ENCODE data around the gene OXCT2.
"Not testable (repeated sequence)": the region's sequence is repeated elsewhere in the genome, so short reads cannot be mapped to it uniquely, and the experiment has no call there.

Gene OXCT2

DNA sequence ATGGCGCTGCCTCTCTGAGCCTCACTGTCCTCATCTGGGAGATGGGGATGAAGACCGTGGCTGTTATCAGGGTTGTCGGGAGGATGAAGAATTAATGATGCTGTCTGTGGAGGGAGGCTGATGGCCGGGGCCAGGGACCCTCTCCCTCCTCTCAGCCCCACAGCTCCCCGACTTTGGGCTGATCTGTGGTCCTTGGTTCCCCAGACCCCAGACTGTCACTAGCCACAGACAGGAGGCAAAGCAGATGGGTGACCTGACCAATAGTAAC lies 15.9 kb upstream of the OXCT2 start:
- DNase-seq: not testable (repeated sequence)

DNA sequence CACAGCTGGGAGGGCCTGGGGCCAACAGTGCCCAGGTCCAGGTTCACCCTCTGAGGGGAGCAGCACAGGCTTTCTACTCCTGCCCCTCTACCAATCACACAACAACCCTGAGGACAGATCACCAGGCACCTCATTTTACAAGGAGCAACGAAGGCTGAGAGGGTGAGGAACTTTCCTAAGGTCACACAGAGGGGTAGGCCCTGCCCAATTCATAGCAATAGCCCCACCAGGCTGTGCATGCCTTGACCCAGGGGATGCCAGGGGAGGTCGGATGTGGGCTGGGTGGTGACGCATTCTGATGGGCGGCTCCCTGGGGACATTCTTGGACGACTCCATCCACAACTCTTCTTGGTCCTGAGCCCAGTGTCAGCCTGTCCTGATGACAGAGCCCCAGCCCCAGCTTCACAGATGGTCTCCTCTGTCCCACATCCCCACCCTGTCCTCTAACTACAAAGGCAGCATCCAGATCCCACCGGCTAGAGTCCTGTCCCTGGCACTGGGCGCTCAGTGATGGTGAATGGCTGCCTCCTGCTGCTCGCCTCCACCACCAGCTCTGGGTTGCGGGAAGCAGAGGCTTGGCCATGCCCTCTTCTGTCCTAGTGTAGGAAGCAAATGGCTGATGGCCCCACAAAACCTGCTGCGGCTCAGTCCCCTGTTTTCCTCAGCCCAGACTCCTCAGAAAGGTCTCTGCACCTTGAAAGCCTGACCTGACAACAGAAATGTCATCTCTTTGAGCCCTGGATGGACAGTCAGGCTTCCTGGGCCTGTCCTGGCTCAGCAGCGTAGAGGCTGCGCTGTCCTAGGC lies 15.4 kb upstream of the OXCT2 start:
- not testable (repeated sequence) for DNase-seq

- DNase-seq: not testable (repeated sequence)
These were observed 11.5 kb upstream of the OXCT2 start for GRCh38 chr1:39782685-39783084.

DNA sequence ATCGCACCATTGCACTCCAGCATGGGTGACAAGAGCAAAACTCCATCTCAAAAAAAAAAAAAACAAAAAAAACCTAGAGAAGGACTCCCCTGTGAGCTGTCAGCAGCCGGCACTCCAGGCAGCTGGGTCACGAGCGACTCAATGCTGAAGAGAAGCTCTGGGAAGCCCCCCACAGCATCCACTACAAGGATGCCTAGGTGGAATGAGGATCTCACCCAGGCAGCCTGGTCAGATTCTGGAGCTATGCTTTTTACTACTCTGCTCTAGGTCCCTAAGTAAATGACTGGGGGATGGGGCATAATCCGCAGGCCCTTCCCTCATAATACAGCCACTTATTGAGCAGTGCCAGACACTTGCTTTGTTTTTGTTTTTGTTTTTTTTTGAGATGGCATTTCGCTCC lies 11.0 kb upstream of the OXCT2 start:
- DNase-seq: no peak

DNA sequence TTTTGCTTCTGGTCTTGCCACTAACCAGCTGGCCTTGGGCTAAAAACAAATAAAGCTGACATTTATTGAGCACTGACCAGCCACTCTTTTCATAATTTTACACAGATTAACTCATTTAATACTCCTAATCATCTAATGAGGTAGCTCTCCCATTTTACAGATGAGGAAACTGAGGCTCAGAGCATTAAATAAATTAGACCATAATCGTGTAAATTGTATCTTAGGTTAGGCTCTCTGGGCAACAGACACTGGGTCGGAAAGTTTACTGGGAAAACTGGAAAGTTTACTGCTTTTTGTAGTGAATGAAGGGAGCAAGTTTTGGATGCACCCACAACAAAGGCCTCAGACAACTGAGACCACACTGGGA lies 10.2 kb upstream of the OXCT2 start:
- DNase-seq: no peak

DNA sequence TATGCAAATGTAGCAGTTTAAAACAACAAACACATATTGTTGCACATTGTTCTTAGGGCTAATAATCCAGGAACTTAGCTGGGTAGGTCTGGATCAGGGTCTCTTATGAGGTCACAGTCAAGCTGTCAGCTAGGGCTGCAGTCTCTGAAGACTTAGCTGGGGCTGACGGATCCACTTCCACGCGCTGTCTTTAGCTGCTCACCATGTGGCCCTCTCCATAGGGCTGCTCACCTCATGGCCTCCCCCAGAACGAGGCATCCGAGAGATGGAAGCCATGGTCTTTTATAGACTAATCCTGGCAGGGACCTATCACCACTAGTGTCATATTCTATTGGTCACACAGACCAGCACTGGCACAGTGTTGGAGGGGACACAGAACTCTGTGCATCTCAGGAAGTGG lies 8.7 kb upstream of the OXCT2 start:
- DNase-seq: no peak

DNA sequence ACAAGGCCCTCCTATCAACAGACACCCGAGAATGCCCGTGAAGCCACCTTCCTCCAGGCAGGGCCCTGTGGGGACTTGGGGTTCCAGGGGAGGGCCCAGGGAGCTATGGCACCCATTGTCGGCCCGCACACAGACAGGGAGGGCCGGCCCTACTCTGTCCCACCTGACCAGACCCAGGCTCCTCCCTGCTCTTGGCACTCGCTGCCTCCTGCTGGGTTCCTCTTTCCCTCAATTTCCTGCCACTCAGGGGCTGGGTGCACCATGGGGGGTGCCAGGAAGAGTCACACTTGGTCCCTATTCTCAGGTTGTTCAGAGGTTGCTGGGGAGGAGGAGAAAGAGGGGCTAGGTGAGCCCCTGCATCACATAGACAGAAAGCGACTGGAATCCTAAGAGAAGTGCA lies 8.0 kb upstream of the OXCT2 start:
- DNase-seq: no peak

GRCh38 chr1:39778463-39779099 lies 7.4 kb upstream of the OXCT2 start:
- DNase-seq: not testable (repeated sequence)

GRCh38 chr1:39777896-39778295 lies 6.7 kb upstream of the OXCT2 start:
- DNase-seq: not testable (repeated sequence)

GRCh38 chr1:39777306-39777705 lies 6.2 kb upstream of the OXCT2 start:
- DNase-seq: no peak

GRCh38 chr1:39776886-39777285 lies 5.7 kb upstream of the OXCT2 start:
- no peak for DNase-seq

GRCh38 chr1:39776400-39776713 lies 5.2 kb upstream of the OXCT2 start:
- no peak for DNase-seq

DNA sequence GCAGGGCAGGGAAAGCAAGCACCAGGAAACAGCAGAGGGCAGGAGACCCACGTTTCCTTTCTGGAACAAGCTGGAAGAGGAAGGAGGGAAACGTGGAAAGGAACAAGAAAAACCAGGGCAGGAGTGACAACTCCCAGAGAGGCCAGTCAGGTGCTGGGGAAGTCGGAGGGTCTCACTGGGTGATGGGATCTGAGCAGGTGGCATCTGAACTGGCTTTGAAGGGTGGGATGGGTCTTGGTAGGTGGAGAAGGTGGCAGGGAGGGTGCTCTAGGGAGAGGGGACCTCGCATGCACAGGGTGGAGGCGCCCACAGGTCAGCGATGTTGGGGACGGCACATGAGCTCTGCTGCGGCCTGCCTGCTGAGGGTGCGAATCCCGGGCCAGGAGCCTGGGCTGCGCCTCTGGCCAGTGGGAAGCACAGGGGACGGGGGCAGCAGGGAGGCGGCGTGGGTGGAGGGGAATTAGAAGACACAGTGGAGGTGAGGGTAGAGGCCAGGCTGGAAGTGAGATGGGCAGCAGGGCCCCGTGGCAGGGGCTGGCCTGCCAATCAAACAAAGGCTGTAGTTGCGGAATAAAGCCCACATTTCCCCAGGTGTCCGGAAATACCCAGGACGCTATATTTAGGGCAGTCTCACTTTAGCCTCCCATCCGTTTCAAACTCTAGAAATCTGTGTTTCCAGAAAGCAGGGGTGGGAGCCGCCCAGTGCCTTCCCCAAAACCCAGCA lies 4.7 kb upstream of the OXCT2 start:
- DNase-seq: not testable (repeated sequence)

GRCh38 chr1:39775141-39775540 lies 4.0 kb upstream of the OXCT2 start:
- DNase-seq: not testable (repeated sequence)

GRCh38 chr1:39773369-39773979 lies 2.3 kb upstream of the OXCT2 start:
- DNase-seq: not testable (repeated sequence)

- DNase-seq: not testable (repeated sequence)
These were observed 787 bp downstream of the OXCT2 start for GRCh38 chr1:39770100-39771021.

GRCh38 chr1:39769502-39769901 lies 1.6 kb downstream of the OXCT2 start:
- not testable (repeated sequence) for DNase-seq

DNA sequence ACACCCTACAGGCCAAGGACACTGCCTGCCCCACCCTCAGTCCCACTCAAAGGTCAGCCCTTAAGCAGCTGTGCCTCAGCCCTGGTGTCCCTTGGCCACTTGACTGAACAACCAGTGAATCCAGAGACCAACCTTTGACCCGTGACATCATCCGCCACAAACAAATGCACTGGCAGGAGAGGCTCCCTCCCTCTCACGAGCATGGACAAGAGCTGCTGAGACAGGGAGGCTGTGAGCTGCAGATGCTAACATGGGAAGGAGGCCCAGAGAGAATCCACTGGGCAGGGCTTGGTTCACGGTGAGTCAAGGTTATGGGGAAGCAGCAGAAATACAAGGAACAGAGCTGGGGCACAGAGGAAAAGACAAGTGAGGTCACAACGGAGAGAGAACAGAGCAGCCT lies 4.7 kb downstream of the OXCT2 start:
- DNase-seq: not testable (repeated sequence)

DNA sequence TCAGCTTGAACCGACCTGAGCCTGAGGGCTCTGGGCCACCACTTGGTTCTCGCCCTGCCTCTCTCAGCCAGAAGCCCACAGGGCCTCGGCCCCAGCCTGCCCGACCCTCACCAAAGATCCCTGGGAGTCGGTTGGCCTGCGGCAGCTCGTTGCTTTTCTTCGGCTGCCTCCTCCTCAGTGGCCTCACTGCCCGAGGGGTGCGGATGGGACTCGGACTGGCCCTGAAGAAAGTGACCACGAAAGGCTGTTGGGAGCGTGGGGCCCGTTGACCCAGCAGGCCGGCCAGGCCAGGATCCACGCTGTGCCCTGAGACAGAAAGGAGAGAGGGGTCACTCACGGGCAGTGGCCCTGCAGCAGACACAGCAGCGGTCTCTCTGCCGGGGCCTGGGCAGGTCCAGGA lies 6.6 kb downstream of the OXCT2 start:
- DNase-seq: not testable (repeated sequence)

DNA sequence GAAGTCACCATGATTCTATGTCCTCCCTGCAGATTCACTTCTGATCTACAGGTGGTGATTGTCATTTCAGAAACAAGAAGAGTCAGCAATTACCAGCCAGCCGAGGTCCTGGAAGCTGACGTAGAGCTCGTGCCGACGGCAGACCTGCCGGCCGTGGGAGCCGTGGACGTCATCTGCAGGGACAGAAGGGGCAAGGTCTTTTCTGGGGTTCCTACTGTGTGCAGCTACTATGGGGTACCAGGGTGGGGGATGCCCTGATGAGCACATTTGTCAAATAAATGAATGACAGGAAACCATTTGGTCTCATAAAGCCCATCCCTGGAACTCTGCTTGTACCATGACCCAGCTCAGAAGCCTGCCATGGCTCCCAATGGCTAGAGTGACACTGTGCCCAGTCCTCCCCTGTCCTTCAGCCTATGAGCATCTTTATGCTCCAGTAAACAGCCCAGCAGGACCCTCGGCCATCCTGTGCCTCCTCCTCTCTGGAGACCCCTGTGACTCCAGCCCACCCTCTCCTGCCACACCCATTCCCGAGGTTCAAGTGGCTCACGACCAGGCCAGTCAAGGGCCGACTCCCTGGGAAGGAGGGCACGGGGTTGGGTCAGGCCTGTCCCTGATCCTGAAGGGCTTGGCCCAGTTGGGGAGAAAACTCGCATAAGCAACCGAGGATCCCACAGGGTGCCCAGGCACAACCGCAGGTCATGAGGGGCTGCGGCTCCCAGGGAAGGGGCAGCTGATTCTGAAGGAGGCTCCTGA lies 7.4 kb downstream of the OXCT2 start:
- not testable (repeated sequence) for DNase-seq

All from activated gamma-delta T cell (primary cell).